Neural progenitor cell (in vitro differentiated cells): Measurements from ENCODE around the gene NGF. TPM values are rescaled to one million over a fixed set of nuclear protein-coding genes. Genes with fewer than 3 reads are reported as not detected.
A peak's percentile ranks its signal among the peaks of the same experiment; 100 is the strongest.

Experiments used
- DNase-seq: peaks from one replicate; pipeline ENCODE4 v3.0.0-alpha.2; 2016; ENCODE audit warnings: low spot score
- H2AFZ ChIP-seq: fragments of 200-600 bp; sonication (generic); replicated peaks from 2 replicates; pipeline ENCODE4 v1.6.1; 2016; ENCODE audit warnings: antibody characterized with exemption
- H3F3A ChIP-seq: fragments of 200-600 bp; sonication (generic); 2 replicates; pipeline ENCODE4 v1.6.1; 2016; ENCODE audit warnings: antibody characterized with exemption, low read depth
- H3K27ac ChIP-seq: fragments of 200-600 bp; sonication (generic); 2 replicates; pipeline ENCODE4 v1.5.1; 2016; ENCODE audit warnings: mild to moderate bottlenecking
- H3K27me3 ChIP-seq: fragments of 200-600 bp; sonication (generic); 2 replicates; pipeline ENCODE4 v1.6.1; 2016; ENCODE audit warnings: mild to moderate bottlenecking, moderate library complexity
- H3K36me3 ChIP-seq: fragments of 200-600 bp; sonication (generic); 2 replicates; pipeline ENCODE4 v1.5.1; 2016
- H3K4me1 ChIP-seq: fragments of 200-600 bp; sonication (generic); 2 replicates; pipeline ENCODE4 v1.6.1; 2016; ENCODE audit warnings: mixed run types
- H3K4me2 ChIP-seq: fragments of 200-600 bp; sonication (generic); 2 replicates; pipeline ENCODE4 v1.6.1; 2016
- H3K4me3 ChIP-seq: fragments of 200-600 bp; sonication (generic); 2 replicates; pipeline ENCODE4 v1.5.1; 2016
- H3K79me2 ChIP-seq: fragments of 200-600 bp; sonication (generic); 2 replicates; pipeline ENCODE4 v1.6.1; 2016; ENCODE audit warnings: low read depth
- H3K9ac ChIP-seq: fragments of 200-600 bp; sonication (generic); 2 replicates; pipeline ENCODE4 v1.6.1; 2016
- H3K9me3 ChIP-seq: fragments of 200-600 bp; sonication (generic); 2 replicates; pipeline ENCODE4 v1.5.1; 2016; ENCODE audit warnings: low read depth
- H4K20me1 ChIP-seq: fragments of 200-600 bp; sonication (generic); 2 replicates; pipeline ENCODE4 v1.6.1; 2016; ENCODE audit warnings: low read depth
- H3K27ac Mint-ChIP-seq: 3 replicates; pipeline ENCODE4 v1.8.0; 2021; ENCODE audit warnings: mixed read lengths
- H3K27me3 Mint-ChIP-seq: 2 replicates; pipeline ENCODE4 v1.8.0; 2022; ENCODE audit warnings: low read depth, mild to moderate bottlenecking, inconsistent platforms, moderate library complexity, mixed read lengths; ENCODE audit not compliant: insufficient read depth
- H3K36me3 Mint-ChIP-seq: 3 replicates; pipeline ENCODE4 v1.8.0; 2021; ENCODE audit warnings: mixed read lengths
- H3K4me1 Mint-ChIP-seq: 3 replicates; pipeline ENCODE4 v1.8.0; 2021; ENCODE audit warnings: mixed read lengths
- H3K4me3 Mint-ChIP-seq: 3 replicates; pipeline ENCODE4 v1.8.0; 2021; ENCODE audit warnings: mild to moderate bottlenecking, moderate library complexity, mixed read lengths
- H3K9me3 Mint-ChIP-seq: 3 replicates; pipeline ENCODE4 v1.8.0; 2020; ENCODE audit warnings: mixed read lengths
- CTCF ChIP-seq: fragments of 200-600 bp; sonication (generic); IDR thresholded peaks from 2 replicates; pipeline ENCODE4 v1.5.1; 2017; ENCODE audit warnings: antibody characterized with exemption, mild to moderate bottlenecking
- EZH2 ChIP-seq: fragments of 200-600 bp; sonication (generic); IDR thresholded peaks from 2 replicates; pipeline ENCODE4 v1.6.1; 2017; ENCODE audit warnings: antibody characterized with exemption, mild to moderate bottlenecking, moderate library complexity
- EZH2phosphoT487 ChIP-seq: fragments of 200-600 bp; sonication (generic); IDR thresholded peaks from 2 replicates; pipeline ENCODE4 v1.6.1; 2017; ENCODE audit warnings: antibody characterized with exemption
- total RNA-seq: library from RNA; depleted of rRNA; stranded (reverse); fragments of >200 nt; gene quantifications from 2 replicates; pipeline ENCODE4 v1.2.3, GENCODE V29; 2015; ENCODE audit warnings: low replicate concordance

Gene NGF
- total RNA-seq, 1 donor from 2014 or later, result not detected

GRCh38 chr1:115306146-115306545 is 31.9 kb downstream of the NGF start:
- no peak overlapping the region for H2AFZ ChIP-seq
- no peak overlapping the region for H3K27ac ChIP-seq
- no peaks in the 10 kb centered on the region for H3K27me3 ChIP-seq
- peaks cover 8% of the 10 kb centered on the region for H3K4me1 ChIP-seq
- H3K9me3 ChIP-seq, result no peaks in the 10 kb centered on the region
- H3K4me3 Mint-ChIP-seq, result no peak overlapping the region
- H3K4me2 ChIP-seq, result no peak overlapping the region
- H3K4me1 Mint-ChIP-seq, result peaks cover 13% of the 10 kb centered on the region
- no peaks in the 10 kb centered on the region for H3K27me3 Mint-ChIP-seq
- no peak overlapping the region for H3K9ac ChIP-seq
- H3K79me2 ChIP-seq, result no peaks in the 10 kb centered on the region
- no peaks in the 10 kb centered on the region for H3K36me3 ChIP-seq
- no peak for DNase-seq
- H3K36me3 Mint-ChIP-seq, result no peaks in the 10 kb centered on the region
- H3K27ac Mint-ChIP-seq, result no peak overlapping the region
- H3F3A ChIP-seq, result no peaks in the 10 kb centered on the region
- H3K9me3 Mint-ChIP-seq, result peaks cover 2% of the 10 kb centered on the region
- no peak overlapping the region for H3K4me3 ChIP-seq
- TF ChIP-seq EZH2phosphoT487 (no peak), EZH2 (no peak), CTCF (no peak)
- H4K20me1 ChIP-seq, result no peaks in the 10 kb centered on the region

- H3K4me3 Mint-ChIP-seq, result peak overlapping the region; percentile 12
- H3K9me3 Mint-ChIP-seq, result peaks cover 2% of the 10 kb centered on the region
- H3K79me2 ChIP-seq, result no peaks in the 10 kb centered on the region
- no peak overlapping the region for H3K9ac ChIP-seq
- no peaks in the 10 kb centered on the region for H3K36me3 Mint-ChIP-seq
- no peaks in the 10 kb centered on the region for H4K20me1 ChIP-seq
- no peaks in the 10 kb centered on the region for H3F3A ChIP-seq
- no peak overlapping the region for H3K27ac ChIP-seq
- peaks cover 36% of the 10 kb centered on the region for H3K4me1 Mint-ChIP-seq
- H3K36me3 ChIP-seq, result no peaks in the 10 kb centered on the region
- H3K4me1 ChIP-seq, result peaks cover 26% of the 10 kb centered on the region
- DNase-seq, result no peak
- no peaks in the 10 kb centered on the region for H3K9me3 ChIP-seq
- H3K27me3 Mint-ChIP-seq, result no peaks in the 10 kb centered on the region
- H3K27me3 ChIP-seq, result no peaks in the 10 kb centered on the region
- no peak for TF ChIP-seq CTCF
- no peak for TF ChIP-seq EZH2
- TF ChIP-seq EZH2phosphoT487, result no peak
- H3K27ac Mint-ChIP-seq, result peak overlapping the region; percentile 39
- H3K4me2 ChIP-seq, result no peak overlapping the region
- H3K4me3 ChIP-seq, result no peak overlapping the region
- no peak overlapping the region for H2AFZ ChIP-seq
These were observed 34.7 kb downstream of the NGF start for GRCh38 chr1:115303364-115303763.

GRCh38 chr1:115302390-115302961 is 35.6 kb downstream of the NGF start:
- H3K4me1 Mint-ChIP-seq, result peaks cover 39% of the 10 kb centered on the region
- Histone ChIP-seq H3K36me3 (no peaks in the 10 kb centered on the region), H3K4me3 (no peak overlapping the region), H3F3A (no peaks in the 10 kb centered on the region), H4K20me1 (no peaks in the 10 kb centered on the region), H3K79me2 (no peaks in the 10 kb centered on the region), H2AFZ (peak overlapping the region; percentile 58), H3K9ac (no peak overlapping the region), H3K9me3 (no peaks in the 10 kb centered on the region), H3K4me1 (peaks cover 30% of the 10 kb centered on the region), H3K27me3 (no peaks in the 10 kb centered on the region), H3K4me2 (no peak overlapping the region), H3K27ac (no peak overlapping the region)
- H3K27ac Mint-ChIP-seq, result no peak overlapping the region
- no peaks in the 10 kb centered on the region for H3K27me3 Mint-ChIP-seq
- no peak overlapping the region for H3K4me3 Mint-ChIP-seq
- peaks cover 2% of the 10 kb centered on the region for H3K9me3 Mint-ChIP-seq
- peak; percentile 11 for DNase-seq
- H3K36me3 Mint-ChIP-seq, result no peaks in the 10 kb centered on the region
- TF ChIP-seq CTCF, result no peak
